Muscle of leg (tissue), 11 donors: ENCODE data around the gene TBC1D1. TPM values are rescaled to one million over a fixed set of nuclear protein-coding genes. Genes with fewer than 3 reads are reported as not detected.

Source experiments
- DNase-seq: peaks from one replicate; pipeline ENCODE4 v3.0.0; 2013
- H3K27ac ChIP-seq: one replicate; pipeline ENCODE4 v1.5.1; 2013; ENCODE audit warnings: mild to moderate bottlenecking, low read length, control low read depth
- H3K27me3 ChIP-seq: one replicate; pipeline ENCODE4 v1.6.1; 2013; ENCODE audit warnings: low read length; ENCODE audit not compliant: control insufficient read depth, insufficient read depth
- H3K36me3 ChIP-seq: one replicate; pipeline ENCODE4 v1.6.1; 2013; ENCODE audit warnings: low read length; ENCODE audit not compliant: control insufficient read depth, insufficient read depth
- H3K4me1 ChIP-seq: one replicate; pipeline ENCODE4 v1.6.1; 2013; ENCODE audit warnings: low read length; ENCODE audit not compliant: control insufficient read depth, insufficient read depth
- H3K4me3 ChIP-seq: one replicate; pipeline ENCODE4 v1.5.1; 2013; ENCODE audit warnings: low read length, control low read depth
- H3K9me3 ChIP-seq: replicated peaks from 2 replicates; pipeline ENCODE4 v1.6.1; 2013; ENCODE audit warnings: low read depth, low read length; ENCODE audit not compliant: control insufficient read depth
- WGBS: methylation state at CpG from one replicate; pipeline ENCODE4 v1.1.5; 2013; ENCODE audit warnings: missing lambda C conversion rate; ENCODE audit not compliant: insufficient coverage; 5-methylcytosine and 5-hydroxymethylcytosine counted together
- polyA plus RNA-seq, 8 donors: library from polyadenylated mRNA; unstranded; fragments of 120-200 nt; gene quantifications; one replicate each; pipeline versions ENCODE4 v1.2.1 to v1.2.3, GENCODE V29; 2013; ENCODE audit warnings: inconsistent platforms in 1 of 8, low replicate concordance in 1 of 8; ENCODE audit not compliant: insufficient read length in 8 of 8, insufficient read depth in 1 of 8
- total RNA-seq: library from RNA; stranded (reverse); fragments of 120-200 nt; gene quantifications from one replicate; pipeline ENCODE4 v1.2.4, GENCODE V29; 2013

The TBC1D1 gene
- total and polyA plus RNA-seq, 9 donors: 38.0 to 85.3 (median 55.3) TPM

DNA sequence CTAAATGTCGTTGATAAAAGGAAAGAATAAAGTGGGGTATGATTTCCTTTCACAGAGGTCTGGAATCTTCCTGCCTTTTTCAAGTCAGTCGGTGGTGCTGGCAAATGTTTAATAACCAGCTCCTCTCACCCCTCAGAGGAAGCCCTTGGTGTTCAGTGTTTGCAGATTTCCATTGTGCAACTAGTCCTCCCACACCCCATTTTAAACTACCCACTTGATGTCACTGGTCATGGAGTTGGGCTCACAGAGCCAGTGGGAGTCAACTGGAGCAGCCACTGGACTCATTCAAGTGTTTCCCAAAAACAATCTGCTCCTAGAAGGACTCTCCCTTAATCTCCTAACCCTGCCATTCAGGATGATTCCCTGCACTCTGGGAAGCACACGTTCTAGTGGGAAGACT, 218.5 kb downstream of the TBC1D1 start:
- DNase-seq: no peak
- H3K36me3 ChIP-seq: peaks cover 8% of the 10 kb centered on the region
- no peak overlapping the region for H3K4me3 ChIP-seq
- H3K4me1 ChIP-seq: peaks cover 54% of the 10 kb centered on the region
- no CpG with 5 or more reads among the region's 3 CpGs for WGBS
- no peaks in the 10 kb centered on the region for H3K9me3 ChIP-seq
- no peak overlapping the region for H3K27ac ChIP-seq
- no peaks in the 10 kb centered on the region for H3K27me3 ChIP-seq

DNA sequence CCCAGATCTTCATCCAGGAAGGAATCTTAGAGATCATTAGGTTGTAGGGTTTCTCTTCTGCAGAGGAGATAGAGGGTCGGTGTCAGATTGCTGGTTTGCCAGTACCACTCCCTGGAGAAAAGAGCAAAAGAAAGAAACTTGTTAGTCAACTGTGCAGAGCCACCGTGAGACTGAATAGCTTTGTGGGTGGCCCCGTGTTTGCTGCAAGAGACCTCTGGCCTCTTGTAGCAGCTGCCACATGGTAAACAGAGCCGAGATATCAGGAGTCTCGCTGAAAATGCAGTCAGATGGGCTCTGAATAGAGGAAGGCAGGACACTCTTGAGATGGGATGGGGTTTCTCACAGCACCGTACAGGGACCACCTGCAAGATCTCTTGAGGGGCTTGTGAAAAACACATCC, 219.0 kb downstream of the TBC1D1 start:
- no peak for DNase-seq
- Histone ChIP-seq H3K4me1 (peaks cover 56% of the 10 kb centered on the region), H3K4me3 (no peak overlapping the region), H3K36me3 (peaks cover 7% of the 10 kb centered on the region), H3K27me3 (no peaks in the 10 kb centered on the region), H3K27ac (no peak overlapping the region), H3K9me3 (no peaks in the 10 kb centered on the region)
- WGBS: 38% methylated on average over 5 of the region's 6 CpGs

- 92% methylated on average over 3 of the region's 7 CpGs for WGBS
- Histone ChIP-seq H3K27ac (no peak overlapping the region), H3K9me3 (no peaks in the 10 kb centered on the region), H3K36me3 (peaks cover 7% of the 10 kb centered on the region), H3K4me3 (no peak overlapping the region), H3K27me3 (no peaks in the 10 kb centered on the region), H3K4me1 (peaks cover 56% of the 10 kb centered on the region)
- DNase-seq: no peak
Observed at GRCh38 chr4:38111024-38111423, 220.1 kb downstream of the TBC1D1 start.

DNA sequence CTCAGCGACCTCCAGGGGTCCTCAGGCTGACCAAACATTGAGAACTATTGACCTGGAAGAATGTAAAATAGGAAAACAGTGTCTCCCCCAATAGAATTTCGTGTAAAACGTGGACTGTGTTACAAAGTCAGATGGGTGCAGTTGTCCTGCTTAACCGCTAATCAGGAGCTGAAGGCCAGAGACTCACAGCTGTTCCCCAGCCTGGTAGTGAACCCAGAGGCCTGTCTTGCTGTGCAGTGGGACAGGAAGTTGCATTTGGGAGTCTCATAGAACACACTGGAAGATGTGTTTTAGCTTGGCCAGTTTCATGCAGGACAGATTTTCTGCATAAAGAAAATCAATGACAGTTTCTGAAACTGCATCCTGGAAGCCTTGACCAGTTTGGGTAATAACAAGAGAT, 220.8 kb downstream of the TBC1D1 start:
- Histone ChIP-seq H3K4me1 (peaks cover 50% of the 10 kb centered on the region), H3K36me3 (peaks cover 11% of the 10 kb centered on the region), H3K27me3 (no peaks in the 10 kb centered on the region), H3K27ac (peak overlapping the region; percentile 37), H3K9me3 (no peaks in the 10 kb centered on the region), H3K4me3 (no peak overlapping the region)
- 45% methylated on average over 2 of the region's 4 CpGs for WGBS
- DNase-seq: peak; percentile 55

DNA sequence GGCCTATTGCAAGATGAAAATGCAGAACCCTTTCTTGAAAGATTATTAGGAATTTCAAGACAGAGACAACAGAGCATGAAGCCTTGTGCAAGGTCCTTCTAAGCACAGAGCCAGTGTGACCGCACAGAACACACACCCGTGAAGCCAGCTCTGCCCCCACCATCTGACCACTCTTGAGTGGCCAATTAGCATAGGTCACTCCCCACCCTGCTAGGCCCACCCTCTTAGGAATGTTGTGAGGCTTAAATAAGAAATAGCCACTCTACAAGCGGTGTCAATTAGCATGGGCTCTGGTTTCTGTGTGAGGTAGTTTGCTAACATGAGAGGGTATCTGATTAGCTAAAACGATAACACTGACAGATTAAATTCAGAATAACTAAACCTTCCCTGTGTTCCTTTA, 222.2 kb downstream of the TBC1D1 start:
- peaks cover 12% of the 10 kb centered on the region for H3K36me3 ChIP-seq
- no peak overlapping the region for H3K4me3 ChIP-seq
- H3K27me3 ChIP-seq: no peaks in the 10 kb centered on the region
- H3K27ac ChIP-seq: no peak overlapping the region
- DNase-seq: no peak
- peaks cover 44% of the 10 kb centered on the region for H3K4me1 ChIP-seq
- no CpG with 5 or more reads among the region's 4 CpGs for WGBS
- H3K9me3 ChIP-seq: no peaks in the 10 kb centered on the region

GRCh38 chr4:38113551-38113950, 222.7 kb downstream of the TBC1D1 start:
- WGBS: no CpG with 5 or more reads among the region's 2 CpGs
- Histone ChIP-seq H3K27me3 (no peaks in the 10 kb centered on the region), H3K4me1 (peaks cover 43% of the 10 kb centered on the region), H3K36me3 (peaks cover 16% of the 10 kb centered on the region), H3K27ac (no peak overlapping the region), H3K9me3 (no peaks in the 10 kb centered on the region), H3K4me3 (no peak overlapping the region)
- DNase-seq: no peak

DNA sequence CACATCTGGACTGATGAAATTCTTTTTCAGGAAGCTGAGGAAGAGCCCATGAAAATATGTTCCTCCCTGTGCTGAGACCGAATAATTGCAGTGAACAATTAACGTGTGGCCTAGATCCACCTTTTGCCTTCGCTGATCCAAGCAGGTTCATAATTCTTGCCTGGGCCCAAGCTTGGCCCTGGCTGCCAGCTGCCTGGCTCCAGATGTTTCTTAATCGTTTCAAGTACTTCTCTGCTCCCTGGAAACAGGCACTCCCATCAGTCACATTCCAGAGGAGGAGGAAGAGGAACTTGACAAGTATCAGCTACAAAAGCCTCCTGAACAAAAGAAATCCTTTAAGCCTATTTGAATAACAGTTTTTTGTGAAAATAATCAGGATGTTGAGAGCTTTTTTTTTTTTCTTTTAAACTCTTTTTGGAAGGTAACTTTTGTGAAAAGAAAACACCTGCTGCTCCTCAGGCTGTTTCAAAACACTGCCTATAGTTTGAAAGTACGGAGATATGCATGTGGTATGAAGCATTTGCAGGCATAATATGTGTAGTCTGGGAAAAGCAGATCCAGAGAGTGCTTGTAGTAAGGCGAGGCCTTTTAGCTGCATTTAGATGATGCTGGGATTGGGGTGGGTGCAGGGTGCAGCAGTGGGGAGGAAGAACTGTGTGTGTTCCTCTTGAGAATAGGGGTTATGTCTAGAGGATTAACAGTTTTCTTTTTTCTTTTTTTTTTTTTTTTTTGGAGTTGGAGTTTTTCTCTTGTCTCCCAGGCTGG, 223.7 kb downstream of the TBC1D1 start:
- Histone ChIP-seq H3K36me3 (peaks cover 18% of the 10 kb centered on the region), H3K4me1 (peaks cover 37% of the 10 kb centered on the region)
- WGBS: 32% methylated on average over 5 of the region's 6 CpGs

DNA sequence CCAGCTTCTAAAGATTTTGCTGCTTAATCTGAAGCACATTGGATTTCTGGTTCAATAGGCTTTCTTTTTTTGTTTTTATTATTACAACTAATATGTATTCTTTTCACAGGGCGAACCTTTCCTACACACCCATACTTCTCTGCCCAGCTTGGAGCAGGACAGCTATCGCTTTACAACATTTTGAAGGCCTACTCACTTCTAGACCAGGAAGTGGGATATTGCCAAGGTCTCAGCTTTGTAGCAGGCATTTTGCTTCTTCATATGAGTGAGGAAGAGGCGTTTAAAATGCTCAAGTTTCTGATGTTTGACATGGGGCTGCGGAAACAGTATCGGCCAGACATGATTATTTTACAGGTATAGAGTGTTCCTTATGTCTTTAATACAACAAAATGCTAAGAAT, 224.7 kb downstream of the TBC1D1 start:
- WGBS: no CpG with 5 or more reads among the region's 5 CpGs
- Histone ChIP-seq H3K4me3 (no peak overlapping the region), H3K27ac (no peak overlapping the region), H3K9me3 (no peaks in the 10 kb centered on the region), H3K27me3 (no peaks in the 10 kb centered on the region), H3K36me3 (peaks cover 18% of the 10 kb centered on the region), H3K4me1 (peaks cover 39% of the 10 kb centered on the region)
- no peak for DNase-seq

More for the DNA sequence above, 223.7 kb downstream of the TBC1D1 start:
- Histone ChIP-seq H3K4me3 (no peak overlapping the region), H3K27me3 (no peaks in the 10 kb centered on the region), H3K9me3 (no peaks in the 10 kb centered on the region), H3K27ac (peak overlapping the region; percentile 42)
- DNase-seq: peak; percentile 71

DNA sequence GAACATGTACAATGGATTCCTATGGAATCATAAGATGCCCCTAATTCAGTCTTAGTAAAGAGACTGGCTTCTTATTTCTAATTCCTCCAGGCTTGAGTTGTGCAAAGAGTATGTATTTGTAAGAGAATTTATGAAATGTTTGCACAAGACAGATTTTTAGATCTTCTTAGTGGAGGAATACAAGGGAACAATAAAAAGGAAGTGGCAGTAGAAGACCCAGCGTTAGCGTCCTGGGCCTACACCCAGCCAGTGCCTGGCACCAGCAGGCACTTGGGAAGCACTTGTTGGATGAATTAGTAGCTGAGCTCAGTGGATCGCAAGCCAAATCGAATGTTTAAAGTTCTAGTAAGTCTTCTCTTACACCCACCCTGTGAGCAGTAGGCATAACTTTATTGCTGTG, 226.7 kb downstream of the TBC1D1 start:
- Histone ChIP-seq H3K36me3 (peaks cover 22% of the 10 kb centered on the region), H3K4me3 (no peak overlapping the region), H3K9me3 (no peaks in the 10 kb centered on the region), H3K4me1 (peaks cover 25% of the 10 kb centered on the region), H3K27ac (no peak overlapping the region), H3K27me3 (no peaks in the 10 kb centered on the region)
- DNase-seq: no peak
- 90% methylated on average over 4 of the region's 4 CpGs for WGBS

DNA sequence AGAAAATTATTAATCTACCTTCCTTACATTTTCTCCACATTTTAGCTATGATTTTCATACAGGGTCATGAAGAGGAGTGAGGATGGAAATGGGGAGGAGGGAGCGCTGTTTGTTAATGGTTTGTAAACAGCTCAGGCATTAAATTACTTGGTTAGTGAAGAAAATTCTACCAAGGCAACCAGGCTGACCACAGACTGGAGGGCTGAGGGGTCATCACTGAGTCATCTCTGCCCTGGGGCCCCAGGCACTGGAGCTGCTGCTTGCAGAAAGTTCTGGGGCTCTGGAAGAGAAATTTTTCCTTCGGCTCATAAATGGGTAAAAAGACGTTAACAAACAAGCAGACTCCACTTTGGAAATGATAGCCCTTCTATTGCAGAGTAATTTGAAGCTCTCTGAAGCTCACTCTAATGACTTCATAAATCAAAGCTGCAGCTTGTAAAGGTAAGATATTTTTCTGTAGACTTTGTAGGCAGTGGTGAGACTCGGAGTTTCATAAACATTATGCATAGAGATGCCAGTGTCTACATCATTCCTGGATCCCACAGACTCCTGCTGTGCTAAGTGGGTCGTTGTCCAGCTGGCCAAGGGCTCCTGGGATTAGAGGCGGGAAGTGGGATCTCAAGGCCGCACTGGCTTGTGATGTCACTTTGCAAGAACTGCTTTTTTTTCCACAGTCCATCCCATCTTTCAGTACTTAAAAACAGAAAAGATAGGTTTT, 228.9 kb downstream of the TBC1D1 start:
- 100% methylated on average over 1 of the region's 7 CpGs for WGBS

More for the DNA sequence above, 228.9 kb downstream of the TBC1D1 start:
- H3K9me3 ChIP-seq: no peaks in the 10 kb centered on the region
- H3K4me3 ChIP-seq: no peak overlapping the region
- H3K36me3 ChIP-seq: peaks cover 24% of the 10 kb centered on the region
- DNase-seq: peak; percentile 80
- H3K27ac ChIP-seq: peak overlapping the region; percentile 64
- H3K4me1 ChIP-seq: peaks cover 10% of the 10 kb centered on the region
- no peaks in the 10 kb centered on the region for H3K27me3 ChIP-seq
